Right ventricle myocardium inferior (tissue), 1 donor: ENCODE measurements around the gene CSRP2. TPM values are rescaled to one million over a fixed set of nuclear protein-coding genes. Genes with fewer than 3 reads are reported as not detected.

Source experiments
- ATAC-seq: fragments of 200-7000 bp; cut with Tn5 transposase; one replicate; pipeline ENCODE4 v1.9.1; 2020; ENCODE audit warnings: mild to moderate bottlenecking, moderate library complexity
- DNase-seq: peaks from one replicate; pipeline ENCODE4 v3.0.0; 2021; ENCODE audit errors: missing footprints
- intact Hi-C: fragments of 100-400 bp; cut with DNase I; formaldehyde crosslinking; loops from one replicate; pipeline ENCODE4 v1.11.0; 2022
- long read RNA-seq: library from polyadenylated mRNA; unstranded; transcript quantifications from one replicate; pipeline ENCODE4 v2.0.0, GENCODE V29; 2021
- total RNA-seq: library from RNA; stranded (reverse); fragmentation: NEBNext Ultra II Directional; extraction: Animal tissue kit (Norgen Biotek cat#: 25700); gene quantifications from one replicate; pipeline ENCODE4 v1.2.1, GENCODE V29; 2021
- donor health status: DM: no; HTN: yes; CAD: no; lungs with severe emphysema.

Gene CSRP2
- 55.8 TPM for total RNA-seq
- long read RNA-seq, transcript CSRP2-201 (6 exons, 943 nt) = major isoform, 18 of 24 reads
- long read RNA-seq, partial matches to known transcripts = 2 of 24 reads
- long read RNA-seq, other reads (novel, unspliced or antisense) = 2 of 24 reads

DNA sequence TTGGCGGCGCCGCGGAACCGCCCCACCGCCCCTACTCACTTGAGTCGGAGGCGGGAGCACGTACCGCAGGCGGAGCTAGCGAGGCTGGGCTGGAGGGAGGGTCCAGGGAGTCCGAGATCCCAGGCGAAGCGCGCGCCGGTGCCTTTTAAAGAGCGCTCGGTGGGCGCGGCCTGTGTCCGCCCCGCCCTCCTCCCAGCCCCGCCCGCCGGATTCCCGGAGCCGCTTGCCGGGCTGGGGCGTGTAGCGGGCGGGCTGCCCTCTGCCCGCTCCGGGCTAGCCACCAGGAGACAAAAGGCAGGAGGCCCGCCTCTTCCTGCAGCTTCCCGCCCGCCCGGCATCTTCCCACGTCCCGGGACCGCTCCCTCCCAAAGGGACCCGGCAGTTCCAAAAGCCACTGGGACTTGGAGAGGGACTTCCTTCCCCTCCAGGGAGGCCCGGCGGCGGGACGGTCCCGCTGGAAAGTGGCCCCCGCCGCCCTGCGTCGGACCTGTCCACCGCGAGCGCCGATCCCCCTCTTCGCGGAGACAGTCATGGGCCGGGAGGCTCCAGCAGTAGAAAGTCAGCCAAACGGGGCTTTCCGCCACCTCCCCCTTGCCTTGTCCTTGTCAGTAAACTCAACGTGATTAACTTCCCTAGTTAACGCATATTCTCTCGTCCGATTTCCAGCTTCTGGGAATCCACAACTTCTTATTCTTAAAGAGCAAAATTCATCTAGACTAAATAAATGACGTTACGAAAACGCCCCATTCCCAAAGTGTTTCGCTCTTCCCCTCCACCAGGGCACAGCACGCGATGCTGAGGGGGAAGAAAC, at the start of gene CSRP2:
Gene CSRP2, minus strand, starts transcription at position 121 of the 811 bp plus-strand sequence. CDS start 12,759 bp downstream, outside the sequence.
- intact Hi-C loops = loop anchor here (2.0 to 5.0 kb wide), 3 partner anchors 38 to 133 kb away; no protein-coding TSS in a partner anchor
- peak; percentile 97 for ATAC-seq
- peak; percentile 94 for DNase-seq

DNA sequence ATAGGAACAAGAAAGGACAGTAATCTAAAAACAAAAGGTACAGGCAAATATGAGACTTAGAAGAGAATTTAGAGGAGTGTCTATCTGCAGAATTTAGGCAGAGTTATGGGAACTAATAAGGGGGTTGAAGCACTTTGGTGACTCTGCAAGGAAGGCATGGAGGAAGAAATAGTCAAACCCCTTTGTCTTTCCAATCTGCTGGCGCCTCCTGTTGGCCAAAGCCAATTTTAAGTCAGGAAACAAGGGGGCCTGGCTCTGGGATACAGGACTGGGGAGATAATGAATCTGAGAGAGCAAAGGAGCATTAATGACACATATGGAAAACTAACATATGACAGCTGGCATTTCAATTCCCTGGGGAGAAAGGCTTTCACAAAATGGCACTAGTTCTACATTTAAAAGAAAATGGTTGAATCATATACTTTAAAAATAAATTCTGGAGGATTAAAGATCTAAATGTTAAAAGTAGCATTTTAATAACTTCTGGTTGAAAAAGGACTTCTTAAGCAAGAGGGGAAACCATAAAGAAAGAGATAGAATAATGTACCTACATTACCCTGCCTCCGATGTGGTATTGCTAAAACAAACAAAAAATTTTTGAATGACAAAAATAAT, 48.5 kb upstream of the CSRP2 start:
- DNase-seq (no peak), ATAC-seq (no peak)
- intact Hi-C loops = loop anchor here (2.0 to 5.0 kb wide), 2 partner anchors 48 to 305 kb away; partner anchors contain the start of gene CSRP2

DNA sequence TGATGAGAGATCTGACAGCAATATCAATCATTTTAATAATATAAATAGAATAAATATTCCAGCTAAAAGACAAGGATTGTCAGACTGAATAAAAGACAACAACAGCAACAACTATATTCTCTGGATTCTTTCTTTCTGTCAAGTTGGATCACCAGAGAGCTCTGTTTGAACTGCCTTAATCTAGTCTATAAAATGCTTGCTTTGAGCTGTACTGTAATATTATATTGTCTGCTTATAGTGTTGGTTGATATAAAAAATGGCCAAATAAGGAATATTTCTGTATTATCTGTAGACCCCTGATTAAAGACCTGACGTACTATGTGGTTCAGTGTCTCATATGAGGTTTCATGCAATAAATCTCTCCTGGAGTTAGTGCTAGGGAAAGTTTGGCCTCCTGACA, 46.3 kb upstream of the CSRP2 start:
- intact Hi-C loops = loop anchor here (5.0 kb wide), 1 partner anchor 303 kb away; no protein-coding TSS in a partner anchor
- no peak for DNase-seq
- ATAC-seq = no peak

DNA sequence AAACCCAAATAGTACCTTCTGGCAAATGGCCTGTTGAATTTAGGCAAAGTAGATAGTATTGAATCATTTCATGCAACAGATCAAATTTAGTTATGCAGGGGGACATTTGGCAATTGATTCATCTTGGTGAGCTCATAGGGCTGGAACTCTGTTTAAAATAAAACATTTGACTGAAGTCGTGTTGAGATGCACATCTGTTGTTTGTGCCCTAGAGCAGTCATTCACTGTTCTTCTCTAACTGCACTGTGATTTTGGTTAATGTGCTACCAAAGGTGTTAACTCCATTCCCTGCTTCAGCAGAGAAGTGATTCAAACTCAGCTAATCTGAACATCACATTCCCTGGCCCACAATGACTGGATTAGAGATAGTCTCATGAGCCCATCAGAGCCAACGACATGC, 44.0 kb upstream of the CSRP2 start:
- no peak for DNase-seq
- no peak for ATAC-seq
- intact Hi-C loops = no loop called here

- intact Hi-C loops = no loop called here
- ATAC-seq (peak; percentile 26), DNase-seq (no peak)
These were observed 43.3 kb upstream of the CSRP2 start for GRCh38 chr12:76921891-76922664.

DNA sequence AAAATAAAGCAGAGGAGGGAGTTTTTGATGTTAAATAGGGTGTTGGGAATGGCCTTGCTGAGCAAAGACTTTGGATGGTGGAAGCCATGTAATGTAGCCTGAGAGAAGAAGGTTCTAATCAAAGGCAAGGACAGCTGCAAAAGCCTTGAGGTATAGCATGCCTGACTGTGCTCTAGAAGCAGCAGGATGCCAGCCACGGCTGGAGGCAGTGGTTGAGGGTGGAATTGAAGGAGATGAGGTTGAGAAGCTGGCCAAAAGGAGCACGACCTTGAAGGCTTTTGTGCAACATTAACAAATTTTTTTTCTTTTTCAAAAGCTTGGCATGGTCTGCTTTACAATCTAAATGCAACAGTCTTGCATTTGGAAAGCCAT, 42.3 kb upstream of the CSRP2 start:
- intact Hi-C loops = no loop called here

GRCh38 chr12:76920172-76921099, 41.6 kb upstream of the CSRP2 start:
- DNase-seq = no peak
- intact Hi-C loops = no loop called here
- no peak for ATAC-seq

More for the DNA sequence above, 42.3 kb upstream of the CSRP2 start:
- DNase-seq = no peak
- ATAC-seq = no peak

DNA sequence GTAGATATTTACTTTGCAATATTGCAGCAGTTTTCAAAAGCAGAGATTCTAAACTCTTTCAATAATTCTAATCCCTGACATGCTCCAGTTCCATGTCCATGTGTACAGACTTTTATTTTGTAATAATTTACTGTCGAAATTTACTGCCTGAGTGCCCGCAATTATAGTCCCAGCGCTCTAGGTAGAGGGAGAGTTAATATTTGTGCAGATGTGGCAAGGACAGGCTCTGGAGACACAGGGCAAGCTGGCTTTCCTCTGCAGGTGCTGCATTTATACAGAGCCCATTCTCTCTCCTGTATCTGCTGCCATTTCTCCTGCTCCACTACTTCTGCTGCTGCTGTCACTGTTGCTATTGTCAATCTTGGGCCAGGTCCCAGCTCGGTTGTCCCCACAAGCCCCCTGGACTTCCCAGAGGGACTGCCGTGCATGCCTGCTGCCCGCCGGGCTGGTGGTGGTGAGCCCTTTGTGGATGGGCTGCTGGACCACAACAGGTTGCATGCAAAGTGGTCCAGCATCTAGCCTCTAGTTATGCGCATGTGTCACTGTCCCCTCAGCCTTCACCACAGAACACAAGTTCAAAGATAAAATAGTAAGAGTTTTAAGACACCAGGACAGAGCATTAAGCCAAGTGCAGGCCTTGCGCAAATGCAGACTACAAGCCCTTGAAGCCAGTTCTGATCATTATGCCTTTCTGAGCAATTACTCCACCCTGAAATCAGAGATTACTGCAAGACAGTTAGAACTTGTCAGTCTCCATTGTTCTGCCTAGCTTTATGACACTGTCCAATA, 40.8 kb upstream of the CSRP2 start:
- no peak for ATAC-seq
- intact Hi-C loops = loop anchor here (5.0 kb wide), 1 partner anchor 42 kb away; the partner anchor contains the start of gene CSRP2
- DNase-seq = no peak

- ATAC-seq = no peak
- DNase-seq = no peak
- intact Hi-C loops = loop anchor here (5.0 kb wide), 1 partner anchor 39 kb away; the partner anchor contains the start of gene CSRP2
These were observed 37.3 kb upstream of the CSRP2 start for GRCh38 chr12:76916170-76916540.

DNA sequence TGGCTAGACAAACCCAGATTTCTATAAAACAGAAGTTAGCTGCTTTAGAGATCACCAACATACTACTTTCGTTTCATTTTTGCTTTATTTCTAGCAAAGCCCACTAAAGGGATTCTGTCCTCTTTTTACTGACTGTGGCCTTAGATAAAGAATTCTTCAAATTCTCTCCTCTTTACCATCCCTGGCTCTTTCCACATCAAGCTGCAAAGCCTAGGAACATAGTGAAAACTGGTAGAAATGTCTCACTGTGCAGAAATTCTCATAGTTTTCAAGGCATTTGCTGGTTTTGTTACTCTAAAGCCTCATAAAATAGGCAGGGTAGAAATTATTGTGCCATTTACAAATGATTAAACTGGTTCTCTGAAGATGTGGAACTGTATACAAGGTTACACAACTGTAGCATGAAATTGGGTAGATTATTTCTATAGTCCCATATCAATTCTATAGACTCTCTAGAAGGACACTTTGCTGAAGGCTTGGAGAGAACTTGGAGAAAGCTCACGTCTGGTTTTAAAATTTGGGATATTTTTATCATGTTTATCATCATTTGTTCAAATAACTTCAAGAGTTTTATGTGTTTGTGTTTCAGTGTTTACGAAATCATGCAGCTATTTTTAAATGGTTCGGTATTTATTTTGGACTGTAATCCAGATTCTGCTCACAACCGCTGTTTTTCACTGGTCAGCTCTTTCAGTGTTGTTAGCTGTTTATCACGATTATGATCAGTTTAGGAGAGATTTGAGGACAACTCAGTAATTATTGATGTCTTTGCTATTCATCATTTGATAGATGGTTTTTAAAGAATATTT, 36.7 kb upstream of the CSRP2 start:
- intact Hi-C loops = loop anchor here (5.0 kb wide), 1 partner anchor 38 kb away; the partner anchor contains the start of gene CSRP2
- DNase-seq (no peak), ATAC-seq (no peak)

DNA sequence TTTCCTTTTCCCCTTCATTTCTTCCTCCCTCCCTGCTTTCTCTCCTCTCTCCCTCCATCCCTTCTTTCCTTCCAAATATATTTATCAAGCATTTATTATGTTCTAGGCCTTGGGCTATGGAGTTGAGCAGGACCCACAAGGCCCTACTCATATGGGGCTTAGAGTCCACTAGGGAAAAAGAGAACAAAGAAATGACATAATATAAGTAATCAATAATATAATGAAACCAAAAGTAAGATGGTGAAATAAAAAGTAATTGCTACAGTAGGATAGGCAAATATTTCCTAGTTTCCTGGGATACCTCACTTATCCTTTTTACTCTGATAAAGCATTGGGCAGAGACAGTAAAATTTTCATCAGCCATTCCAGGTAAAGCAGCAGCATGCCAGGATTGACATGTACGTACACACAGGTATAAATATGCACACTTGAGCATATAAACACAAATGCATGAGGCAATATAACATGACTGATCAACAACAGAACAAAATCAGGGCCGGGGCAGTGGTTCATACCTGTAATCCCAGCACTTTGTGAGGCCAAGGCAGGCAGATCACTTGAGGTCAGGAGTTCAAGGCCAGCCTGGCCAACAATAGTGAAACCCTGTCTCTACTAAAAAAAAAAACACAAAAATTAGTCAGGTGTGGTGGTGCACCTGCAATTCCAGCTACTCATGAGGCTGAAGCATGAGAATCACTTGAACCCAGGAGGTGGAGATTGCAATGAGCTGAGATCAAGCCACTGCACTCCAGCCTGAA, 35.5 kb upstream of the CSRP2 start:
- ATAC-seq = no peak
- intact Hi-C loops = no loop called here

DNA sequence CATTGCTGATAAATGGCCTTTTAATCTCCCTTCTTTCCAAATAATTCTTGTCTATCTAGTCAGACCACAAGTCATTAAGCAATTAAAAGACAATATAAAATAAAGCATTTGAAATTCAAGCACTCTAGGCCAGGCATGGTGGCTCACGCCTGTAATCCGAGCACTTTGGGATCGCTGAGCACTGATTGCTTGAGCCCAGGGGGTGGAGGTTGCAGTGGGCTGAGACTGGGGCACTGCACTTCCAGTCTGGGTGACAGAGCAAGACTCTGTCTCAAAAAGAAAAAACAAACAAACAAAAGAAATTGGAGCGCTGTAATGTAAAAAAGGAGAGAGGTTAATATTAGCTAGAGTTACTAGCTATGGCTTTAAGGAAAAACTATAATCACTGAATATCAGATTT, 30.5 kb upstream of the CSRP2 start:
- ATAC-seq = no peak
- intact Hi-C loops = no loop called here
- DNase-seq = no peak

More for the DNA sequence above, 35.5 kb upstream of the CSRP2 start:
- no peak for DNase-seq

DNA sequence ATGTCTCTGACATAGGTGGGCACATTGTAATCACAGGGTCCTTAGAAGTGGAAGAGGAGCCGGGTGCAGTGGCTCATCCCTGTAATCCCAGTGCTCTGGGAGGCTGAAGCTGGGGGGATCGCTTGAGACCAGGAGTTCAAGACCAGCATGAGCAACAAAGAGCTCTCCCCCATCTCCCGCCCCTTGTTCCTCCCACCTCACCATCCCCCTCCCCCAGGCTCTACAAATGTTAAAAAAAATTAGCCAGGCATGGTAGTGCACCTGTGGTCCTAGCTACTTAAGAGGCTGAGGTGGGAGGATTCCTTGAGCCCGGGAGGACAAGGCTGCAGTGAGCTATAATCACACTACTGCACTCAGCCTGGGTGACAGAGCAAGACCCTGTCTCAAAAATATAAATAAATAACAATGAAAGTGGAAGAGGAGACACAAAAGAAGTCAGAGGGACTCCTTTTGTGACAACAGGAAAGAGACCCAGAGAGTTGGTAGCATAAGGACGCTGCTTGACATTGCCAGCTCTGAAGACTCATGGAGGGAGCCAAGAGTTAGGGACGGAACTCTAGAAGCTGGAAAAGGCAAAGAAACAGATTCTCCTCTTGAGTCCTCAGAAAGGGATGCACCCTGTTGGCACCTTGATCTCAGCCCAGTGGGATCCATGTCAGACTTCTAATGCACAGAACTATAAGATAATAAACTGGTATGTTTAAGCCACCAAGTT, 29.6 kb upstream of the CSRP2 start:
- intact Hi-C loops = no loop called here
- no peak for DNase-seq
- ATAC-seq = no peak

GRCh38 chr12:76901628-76902380, 23.0 kb upstream of the CSRP2 start:
- ATAC-seq (no peak), DNase-seq (no peak)
- intact Hi-C loops = no loop called here
